ENCODE results near the gene AUTS2. TPM values are rescaled to one million over a fixed set of nuclear protein-coding genes. Genes with fewer than 3 reads are reported as not detected.

AUTS2 gene
- total RNA-seq, 1 experiment from 2014 or later, result 50.0 TPM

- ChIA-PET CTCF (no interaction called here), POLR2A (no interaction called here)
- no peaks in the 10 kb centered on the region for H3K9me3 Mint-ChIP-seq
- H3K4me1 Mint-ChIP-seq, result peaks cover 12% of the 10 kb centered on the region; the same call in 1 of the 2 replicates
- H3K27me3 Mint-ChIP-seq (ENCODE audit: low read depth), result peaks cover 42% of the 10 kb centered on the region
- H3K36me3 Mint-ChIP-seq, result no peaks in the 10 kb centered on the region
- H3K4me3 Mint-ChIP-seq, result no peak overlapping the region
- TF ChIP-seq ZNF219 (CRISPR knock-in tag; IDR thresholded peaks at IDR 0.05; ENCODE audit: borderline replicate concordance) (no peak), ZBTB43 (CRISPR knock-in tag; IDR thresholded peaks at IDR 0.05) (no peak), USF1 (CRISPR knock-in tag; IDR thresholded peaks at IDR 0.05) (no peak), CBFB (CRISPR knock-in tag; IDR thresholded peaks at IDR 0.05; ENCODE audit: low read depth) (no peak), CTCF (IDR thresholded peaks at IDR 0.05) (no peak), CDX4 (CRISPR knock-in tag; IDR thresholded peaks at IDR 0.05; ENCODE audit: borderline replicate concordance) (no peak), ZNF232 (CRISPR knock-in tag; IDR thresholded peaks at IDR 0.05) (no peak), RELA (CRISPR knock-in tag; IDR thresholded peaks at IDR 0.05; ENCODE audit: borderline replicate concordance) (no peak), GABPB1 (CRISPR knock-in tag; IDR thresholded peaks at IDR 0.05) (no peak), SOX15 (CRISPR knock-in tag; IDR thresholded peaks at IDR 0.05) (no peak), USF2 (CRISPR knock-in tag; IDR thresholded peaks at IDR 0.05) (no peak), ZNF263 (CRISPR knock-in tag; IDR thresholded peaks at IDR 0.05; ENCODE audit: low read depth) (no peak), ZNF396 (CRISPR knock-in tag; IDR thresholded peaks at IDR 0.05; ENCODE audit: borderline replicate concordance) (no peak), PRDM15 (CRISPR knock-in tag; IDR thresholded peaks at IDR 0.05) (no peak), ERG (CRISPR knock-in tag; IDR thresholded peaks at IDR 0.05) (no peak), TEAD1 (CRISPR knock-in tag; IDR thresholded peaks at IDR 0.05) (no peak), EMX1 (CRISPR knock-in tag; IDR thresholded peaks at IDR 0.05) (no peak), E2F4 (CRISPR knock-in tag; IDR thresholded peaks at IDR 0.05; ENCODE audit: borderline replicate concordance, low read depth) (no peak), STAT6 (CRISPR knock-in tag; conservative IDR thresholded peaks at IDR 0.05; ENCODE audit: low read depth) (no peak)
- no peak overlapping the region for H3K27ac Mint-ChIP-seq
- DNase-seq (ENCODE audit: low spot score), result no peak
- no peak for ATAC-seq
Measured at GRCh38 chr7:70572571-70572970, 974.3 kb downstream of the AUTS2 start.
